Daoy (cell line): Measurements from ENCODE around the gene KDM4B. TPM values are rescaled to one million over a fixed set of nuclear protein-coding genes. Genes with fewer than 3 reads are reported as not detected.

ENCODE experiments used
- DNase-seq: peaks from one replicate; pipeline ENCODE4 v3.0.0-alpha.2; 2015; ENCODE audit warnings: low read depth
- total RNA-seq: library from RNA; depleted of rRNA; stranded (reverse); fragments of >200 nt; shearing (Covaris generic); gene quantifications from 2 replicates; pipeline ENCODE4 v1.2.3, GENCODE V29; 2014

KDM4B gene
- total RNA-seq, 1 experiment from 2014 or later, result 4.2 TPM

DNA sequence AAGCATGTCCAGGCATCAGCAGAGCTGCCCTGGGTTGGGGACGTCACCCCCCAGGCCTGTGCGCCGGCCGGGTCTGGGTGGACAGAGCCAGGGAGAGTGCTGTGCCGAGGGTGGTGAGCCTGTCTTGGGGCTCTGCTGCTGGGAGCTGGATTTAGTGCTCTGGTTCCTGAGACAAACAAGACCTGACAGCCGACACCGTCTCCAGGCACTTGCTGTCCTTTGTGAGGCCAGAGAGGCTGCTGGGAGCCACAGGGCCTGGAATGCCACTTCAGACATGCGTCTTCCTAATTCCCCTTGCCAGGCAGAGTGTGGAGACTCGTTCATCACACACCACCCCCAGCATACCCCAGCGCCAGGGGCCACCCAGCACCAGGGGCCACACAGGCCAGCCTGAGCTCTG lies 165.8 kb downstream of the KDM4B start:
- DNase-seq, result no peak

DNA sequence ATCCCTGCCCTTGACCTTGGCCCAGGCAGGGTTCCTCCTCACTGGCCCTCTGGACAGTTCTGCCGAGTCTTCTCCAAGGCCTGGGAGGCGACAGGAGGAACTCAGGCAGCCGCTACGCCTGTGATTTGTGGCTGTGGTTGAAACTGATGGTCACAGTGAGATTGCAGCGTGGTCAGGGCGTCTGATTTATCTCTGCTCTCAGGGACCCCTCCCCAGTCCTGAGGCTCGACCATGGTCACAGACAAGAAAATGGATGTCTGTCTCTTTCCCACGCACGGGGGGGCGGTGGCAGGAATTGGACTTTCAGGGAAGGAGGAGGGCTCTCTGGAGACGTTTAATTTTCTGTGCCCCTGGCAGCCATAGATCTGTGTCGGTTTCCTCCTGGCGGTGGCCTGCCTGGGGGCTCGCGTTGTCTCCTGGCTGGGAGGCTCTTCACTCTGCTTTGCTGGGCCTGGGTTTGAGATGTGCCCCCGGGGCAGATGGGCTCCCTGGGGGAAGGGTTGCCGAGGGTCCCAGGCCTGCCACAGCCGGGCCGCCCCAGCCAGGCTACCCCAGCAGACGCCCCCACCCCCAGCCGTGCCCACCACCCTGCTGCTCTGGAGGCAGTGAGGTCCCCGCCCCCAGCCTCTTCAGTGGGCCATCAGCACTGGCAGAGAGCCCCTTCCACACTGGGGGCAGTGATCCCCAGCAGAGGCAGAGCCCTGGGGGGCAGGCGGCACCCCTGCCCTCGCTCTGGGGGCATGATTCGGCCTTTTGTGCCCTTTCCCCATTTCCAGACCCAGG lies 167.4 kb downstream of the KDM4B start:
- no peak for DNase-seq

DNA sequence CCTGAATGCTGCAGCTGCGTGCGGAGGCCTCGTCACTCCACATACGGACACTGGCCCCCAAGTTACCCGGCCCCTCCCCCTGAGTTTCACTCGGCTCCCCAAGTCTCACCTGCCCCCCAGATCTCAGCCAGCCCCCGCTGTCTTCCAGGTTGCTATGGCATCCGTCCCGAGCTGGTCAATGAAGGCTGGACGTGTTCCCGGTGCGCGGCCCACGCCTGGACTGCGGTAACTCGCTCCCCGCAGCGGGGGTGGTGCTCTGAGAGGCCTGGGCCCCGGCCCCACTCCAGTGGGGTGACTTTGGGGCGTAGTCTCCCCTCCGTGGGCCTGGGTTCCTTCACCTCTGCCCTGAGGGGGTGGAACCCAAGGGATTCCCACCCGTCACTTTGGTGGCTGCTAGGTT lies 168.2 kb downstream of the KDM4B start:
- no peak for DNase-seq

DNA sequence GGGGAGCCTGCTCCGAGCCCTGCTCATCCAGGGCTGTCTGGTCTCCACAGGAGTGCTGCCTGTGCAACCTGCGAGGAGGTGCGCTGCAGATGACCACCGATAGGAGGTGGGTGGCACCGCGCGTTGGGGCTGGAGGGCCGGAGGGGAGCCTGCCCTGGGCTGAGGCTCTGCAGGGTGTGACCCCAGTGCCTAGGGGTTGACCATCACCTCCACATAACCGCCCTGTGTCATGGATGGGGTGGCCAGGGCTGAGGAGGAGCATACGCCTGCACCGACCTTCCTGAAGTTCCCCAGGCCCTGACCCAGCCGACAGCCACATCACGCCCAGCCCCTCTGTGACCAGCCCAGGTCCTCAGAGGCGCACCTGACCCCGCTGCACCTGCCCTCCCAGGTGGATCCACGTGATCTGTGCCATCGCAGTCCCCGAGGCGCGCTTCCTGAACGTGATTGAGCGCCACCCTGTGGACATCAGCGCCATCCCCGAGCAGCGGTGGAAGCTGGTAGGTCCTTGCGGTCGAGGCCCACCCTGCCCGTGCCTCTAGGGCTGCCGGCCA lies 168.7 kb downstream of the KDM4B start:
- DNase-seq, result no peak

DNA sequence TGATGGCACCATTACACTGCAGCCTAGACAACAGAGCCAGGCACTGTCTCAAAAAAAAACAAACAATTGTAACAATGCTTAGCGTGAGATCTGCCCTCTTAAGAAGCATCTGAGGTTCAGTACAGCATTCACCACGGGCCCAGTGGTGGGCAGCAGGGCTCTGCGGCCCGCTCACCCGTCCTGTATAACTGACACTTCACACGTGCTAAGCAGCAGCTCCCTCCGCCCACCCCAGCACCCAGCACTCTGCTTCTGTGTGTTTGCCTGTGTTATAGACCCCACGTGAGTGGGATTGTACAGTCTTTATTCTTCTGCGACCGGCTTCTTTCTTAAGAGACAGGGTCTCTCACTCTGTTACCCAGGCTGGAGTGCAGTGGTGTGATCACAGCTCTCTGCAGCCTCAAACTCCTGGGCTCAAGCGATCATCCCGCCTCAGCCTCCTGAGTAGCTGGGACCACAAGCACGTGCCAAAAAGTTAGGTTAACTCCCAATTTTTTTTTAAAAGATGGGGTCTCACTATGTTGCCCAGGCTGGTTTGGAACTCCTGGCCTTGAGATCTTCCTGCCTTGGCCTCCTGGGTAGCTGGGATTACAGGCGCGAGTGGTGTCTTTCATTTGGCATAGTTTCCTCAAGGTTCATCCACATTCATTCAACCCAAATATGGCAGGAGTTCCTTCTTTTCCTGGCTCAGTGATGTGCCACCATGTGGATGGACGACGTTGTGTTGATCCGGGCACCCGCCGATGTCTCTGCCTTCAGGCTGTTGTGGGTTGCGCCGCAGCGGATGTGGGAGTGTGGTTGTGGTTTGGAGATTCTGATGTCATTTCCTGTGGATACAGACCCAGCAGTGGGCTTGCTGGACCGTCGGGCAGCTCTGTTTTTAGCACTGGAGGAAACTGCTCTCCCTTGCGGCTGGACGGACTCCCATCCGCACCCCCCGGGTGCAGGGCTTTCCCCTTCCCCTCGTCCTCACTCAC lies 170.0 kb downstream of the KDM4B start:
- DNase-seq, result peak; percentile 93

DNA sequence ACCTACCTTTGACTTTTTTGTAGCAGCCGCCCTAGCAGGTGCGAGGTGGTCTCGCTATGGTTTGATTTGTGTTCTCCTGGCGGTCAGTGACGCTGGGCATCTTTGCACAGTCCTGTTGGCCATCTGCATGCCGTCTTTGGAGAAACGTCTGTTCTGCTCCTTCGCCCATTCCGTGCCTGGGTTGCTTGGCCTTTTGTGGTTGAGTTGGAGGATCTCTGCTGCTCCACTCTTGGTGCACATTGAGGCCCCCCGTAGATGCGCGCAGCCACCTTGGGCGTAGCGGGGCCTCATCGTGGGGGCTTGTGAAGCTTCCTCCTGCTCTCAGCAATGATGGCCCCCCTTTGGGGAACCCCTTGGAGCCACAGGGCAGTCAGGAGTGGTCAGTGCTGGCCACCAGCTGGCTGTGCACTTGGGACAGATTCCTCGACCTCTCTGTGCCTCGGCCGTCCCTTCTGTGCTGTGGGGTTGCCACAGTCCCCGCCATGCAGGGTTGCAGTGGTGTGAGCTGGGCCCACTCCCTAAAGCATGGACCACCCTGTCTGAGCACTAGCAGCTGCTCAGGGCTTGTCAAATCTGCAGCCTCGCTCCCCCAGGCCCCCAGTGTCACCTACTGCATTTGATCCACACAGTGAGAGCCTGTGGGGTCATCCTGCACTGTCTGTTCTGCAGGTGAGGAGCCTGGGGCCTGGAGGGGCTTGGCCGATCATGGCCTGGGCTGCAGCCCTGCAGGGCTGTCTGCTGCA lies 170.8 kb downstream of the KDM4B start:
- no peak for DNase-seq

DNA sequence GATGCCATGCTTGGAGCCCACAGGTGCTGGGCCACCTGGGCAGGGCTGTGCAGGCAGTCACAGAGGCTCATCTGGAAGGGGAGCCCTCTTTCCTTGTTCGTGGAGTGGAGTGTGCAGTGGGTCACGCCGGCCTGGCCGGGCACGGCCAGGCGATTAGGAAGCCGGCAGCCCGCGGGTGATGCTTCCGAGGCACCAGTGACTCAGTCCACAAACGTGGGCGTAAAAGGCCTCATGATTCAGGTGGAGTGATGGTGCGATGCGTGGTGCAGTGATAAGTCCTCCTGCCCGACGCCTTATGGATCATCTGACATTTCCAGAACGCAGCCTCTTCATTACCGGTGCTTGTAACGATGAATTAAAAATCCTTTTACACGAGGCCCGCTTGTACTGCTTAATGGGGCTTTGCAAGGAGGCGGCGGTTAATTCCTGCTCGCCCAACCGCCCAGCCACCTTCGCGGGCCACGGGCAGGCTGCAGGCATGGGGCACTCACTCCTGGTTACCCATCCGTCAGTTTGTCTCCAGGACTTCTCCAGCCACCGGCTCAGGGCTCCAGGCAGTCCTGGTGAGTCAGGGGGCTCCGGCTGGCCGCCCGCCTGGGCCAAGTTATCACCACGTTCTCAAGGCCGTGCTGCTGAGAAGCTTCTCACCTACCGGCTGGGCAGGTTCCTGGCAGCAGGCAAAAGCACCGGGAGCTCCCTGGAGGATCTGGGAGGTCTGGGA lies 172.4 kb downstream of the KDM4B start:
- peak; percentile 59 for DNase-seq

DNA sequence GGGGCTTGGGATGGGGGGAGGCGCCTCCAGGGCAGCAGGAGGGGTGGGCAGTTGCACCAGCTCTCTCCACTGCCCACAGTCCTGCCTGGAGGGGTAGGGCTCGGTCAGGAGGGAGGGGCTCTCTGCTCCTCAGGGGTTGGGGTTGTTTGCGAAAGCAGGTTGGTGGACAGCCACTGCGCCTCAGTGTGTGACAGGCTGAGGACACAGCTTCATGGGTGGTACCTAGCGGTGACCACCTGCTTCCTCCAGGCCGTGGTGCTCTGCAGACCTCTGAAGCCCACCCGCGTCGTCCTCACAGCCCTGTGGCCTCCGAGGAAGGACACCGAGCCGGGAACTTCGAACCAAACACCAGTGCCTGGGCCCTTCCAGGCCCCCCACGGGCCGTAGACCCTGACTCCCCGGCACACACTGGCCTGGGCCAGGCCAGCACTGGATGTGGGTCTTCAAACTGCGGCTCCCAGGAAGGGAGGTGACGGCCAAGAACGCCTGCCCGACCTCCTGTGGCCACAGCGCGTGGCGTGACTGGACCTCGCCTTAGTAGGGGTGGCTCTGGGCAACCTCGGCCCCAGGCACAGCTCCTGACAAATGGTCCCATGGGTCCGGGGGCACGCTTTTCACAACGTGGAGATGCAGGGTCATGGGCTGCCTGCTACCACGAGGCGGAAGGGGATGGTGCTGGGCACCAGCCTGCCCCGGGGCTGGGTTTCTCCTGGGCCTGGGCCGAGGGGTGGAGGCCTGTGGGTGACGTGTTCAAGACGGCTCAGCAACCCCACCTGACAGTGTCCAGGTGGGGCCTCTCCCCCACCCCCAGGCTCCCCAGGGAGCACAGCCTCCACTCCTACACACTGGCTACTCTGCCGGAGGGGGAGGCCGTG lies 173.2 kb downstream of the KDM4B start:
- no peak for DNase-seq

DNA sequence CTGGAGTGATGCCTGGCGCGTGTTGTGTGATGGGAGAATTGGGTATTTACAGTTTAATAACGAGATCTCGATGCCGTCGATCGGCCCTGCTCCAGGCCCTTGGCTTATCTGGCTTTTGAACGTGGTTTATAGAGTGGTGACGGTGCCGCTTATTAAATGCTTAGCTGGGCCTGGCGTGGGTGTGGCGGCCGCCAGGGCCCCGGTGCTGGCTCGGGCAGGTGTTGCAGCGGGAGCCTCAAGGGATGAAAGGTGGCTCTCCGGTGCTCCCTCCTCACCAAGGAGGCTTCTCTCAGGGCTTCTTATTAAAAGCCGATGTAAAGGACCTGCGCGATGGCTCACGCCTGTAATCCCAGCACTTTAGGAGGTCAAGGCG lies 173.8 kb downstream of the KDM4B start:
- no peak for DNase-seq

DNA sequence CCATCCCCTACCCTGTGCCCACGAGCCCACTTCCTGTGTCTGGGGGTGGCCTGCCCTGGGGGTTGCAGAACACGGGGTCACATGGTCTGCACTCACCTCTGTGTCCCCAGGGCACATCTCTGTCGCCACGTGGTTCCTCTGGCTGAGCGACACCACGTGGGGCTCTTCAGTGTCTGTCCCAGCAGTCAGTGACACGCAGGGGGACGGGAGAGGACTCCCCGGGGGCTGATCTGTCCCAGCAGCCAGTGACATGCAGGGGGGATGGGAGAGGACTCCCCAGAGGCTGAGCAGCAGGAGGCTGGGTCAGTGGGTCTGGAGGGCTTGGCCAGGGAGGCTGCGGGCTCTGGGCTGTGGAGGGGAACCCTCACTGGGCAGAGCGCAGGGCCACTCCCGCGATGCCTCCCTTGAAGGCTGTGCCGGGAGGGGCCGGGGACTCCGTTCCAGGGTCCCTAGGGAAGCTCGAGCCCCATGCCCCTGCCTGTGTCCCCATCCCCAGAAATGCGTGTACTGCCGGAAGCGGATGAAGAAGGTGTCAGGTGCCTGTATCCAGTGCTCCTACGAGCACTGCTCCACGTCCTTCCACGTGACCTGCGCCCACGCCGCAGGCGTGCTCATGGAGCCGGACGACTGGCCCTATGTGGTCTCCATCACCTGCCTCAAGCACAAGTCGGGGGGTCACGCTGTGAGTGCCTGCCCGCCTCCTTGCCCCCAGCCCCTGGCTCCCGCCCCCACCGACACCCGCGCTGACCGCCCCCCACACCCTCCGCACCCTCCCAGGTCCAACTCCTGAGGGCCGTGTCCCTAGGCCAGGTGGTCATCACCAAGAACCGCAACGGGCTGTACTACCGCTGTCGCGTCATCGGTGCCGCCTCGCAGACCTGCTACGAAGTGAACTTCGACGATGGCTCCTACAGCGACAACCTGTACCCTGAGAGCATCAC lies 174.8 kb downstream of the KDM4B start:
- DNase-seq, result no peak

DNA sequence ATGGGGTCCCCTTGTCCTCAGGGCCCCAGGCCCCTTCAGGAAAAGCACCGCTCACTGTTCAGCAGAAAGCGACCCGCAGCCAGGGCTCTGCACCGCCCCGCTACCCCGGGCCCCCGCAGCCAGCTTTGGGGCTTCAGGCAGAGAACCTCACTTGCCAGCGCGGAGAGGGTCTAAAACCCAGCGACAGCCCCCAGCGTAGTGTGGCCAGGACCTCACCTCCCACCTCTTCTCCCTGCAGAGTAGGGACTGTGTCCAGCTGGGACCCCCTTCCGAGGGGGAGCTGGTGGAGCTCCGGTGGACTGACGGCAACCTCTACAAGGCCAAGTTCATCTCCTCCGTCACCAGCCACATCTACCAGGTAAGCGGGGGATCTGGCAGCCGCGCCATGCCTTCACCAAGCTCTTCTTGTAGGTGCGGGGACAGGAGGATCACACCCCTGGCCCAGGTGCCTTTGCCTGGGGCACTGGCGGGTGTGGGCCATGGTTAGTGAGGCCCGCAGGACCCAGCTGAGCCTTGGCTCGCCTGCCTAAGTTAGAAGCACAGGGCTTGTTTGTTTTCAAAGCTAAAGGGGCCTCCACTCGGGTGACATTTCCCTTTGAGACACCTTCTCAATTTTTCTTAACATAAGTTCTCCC lies 175.7 kb downstream of the KDM4B start:
- DNase-seq, result no peak

DNA sequence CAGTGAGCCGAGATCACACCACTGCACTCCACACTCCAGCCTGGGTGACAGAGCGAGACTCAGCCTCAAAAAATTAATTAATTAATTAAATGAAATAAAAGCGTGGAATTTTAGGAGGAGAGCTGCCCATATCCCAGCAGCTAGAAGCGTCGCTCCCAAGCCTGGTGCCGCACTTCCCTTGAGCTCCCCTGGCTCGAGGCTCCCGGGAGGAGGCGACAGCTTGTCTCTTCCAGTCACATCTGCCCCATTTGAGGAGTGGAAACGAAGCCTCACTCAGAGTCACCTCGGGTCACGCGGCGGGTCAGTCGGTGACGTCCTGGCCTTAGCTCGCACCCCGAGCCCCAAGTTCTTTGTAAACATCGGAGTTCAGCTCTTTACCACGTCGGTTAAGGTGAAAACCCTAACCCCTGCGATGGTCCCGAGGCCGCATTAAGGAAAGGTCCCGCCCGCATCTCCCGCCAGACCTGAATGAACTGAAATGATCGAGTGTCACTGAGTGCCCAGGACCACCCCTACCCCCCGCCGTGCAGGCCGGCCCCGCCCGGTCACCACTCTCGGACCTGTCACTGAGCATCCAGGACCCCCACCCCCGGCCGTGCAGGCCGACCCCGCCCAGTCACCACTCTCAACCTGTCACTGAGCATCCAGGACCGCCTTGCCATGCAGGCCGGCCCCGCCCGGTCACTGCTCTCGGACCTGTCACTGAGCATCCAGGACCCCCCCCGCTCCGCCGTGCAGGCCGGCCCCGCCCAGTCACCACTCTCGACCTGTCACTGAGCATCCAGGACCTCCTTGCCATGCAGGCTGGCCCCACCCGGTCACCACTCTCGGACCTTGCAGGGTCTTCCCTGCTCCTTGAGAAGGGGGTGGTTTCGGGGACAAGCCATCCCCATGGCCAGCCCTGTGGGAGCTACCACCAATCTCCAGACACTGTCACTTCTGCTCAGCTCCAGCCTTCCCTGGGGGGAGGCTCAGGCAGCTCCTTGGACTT lies 176.9 kb downstream of the KDM4B start:
- no peak for DNase-seq

DNA sequence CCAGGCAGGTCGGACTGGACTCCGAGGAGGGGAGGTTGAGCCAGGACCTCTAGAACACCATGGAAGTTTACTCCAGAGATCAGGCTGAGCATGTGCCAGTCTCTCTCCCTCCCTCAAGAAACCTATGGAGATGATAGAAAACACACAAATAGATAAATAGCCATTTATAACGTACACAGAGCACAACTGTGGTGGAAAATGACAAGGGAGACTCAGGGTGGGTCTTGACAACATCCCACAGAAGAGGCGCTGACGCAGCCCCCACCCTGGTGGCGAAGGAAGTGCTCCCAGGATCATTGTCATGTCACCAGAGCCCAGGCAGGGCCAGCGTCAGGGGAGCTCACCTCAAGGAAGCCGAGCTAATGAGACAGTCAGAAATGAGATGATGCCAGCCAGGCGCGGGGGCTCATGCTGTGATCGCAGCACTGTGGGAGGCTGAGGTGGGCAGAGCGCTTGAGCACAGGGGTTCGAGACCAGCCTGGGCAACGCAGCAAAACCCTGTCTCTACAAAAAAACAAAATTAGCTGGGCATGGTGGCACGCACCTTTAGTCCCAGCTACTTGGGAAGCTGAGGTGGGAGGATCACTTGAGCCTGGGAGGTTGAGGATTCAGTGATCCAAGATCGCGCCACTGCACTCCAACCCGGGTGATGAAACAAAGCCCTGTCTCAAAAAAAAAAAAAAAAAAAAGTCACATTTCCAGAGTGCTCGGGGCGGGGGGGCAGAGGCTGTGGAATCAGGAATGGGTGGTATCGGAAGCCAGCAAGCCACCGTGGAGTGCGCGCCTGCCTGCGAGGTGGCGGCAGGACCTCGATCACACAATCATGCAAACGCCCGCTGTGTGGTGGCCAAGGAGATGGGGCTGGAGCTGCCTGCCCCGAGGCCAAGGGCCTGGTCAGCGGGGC lies 178.4 kb downstream of the KDM4B start:
- DNase-seq, result no peak

DNA sequence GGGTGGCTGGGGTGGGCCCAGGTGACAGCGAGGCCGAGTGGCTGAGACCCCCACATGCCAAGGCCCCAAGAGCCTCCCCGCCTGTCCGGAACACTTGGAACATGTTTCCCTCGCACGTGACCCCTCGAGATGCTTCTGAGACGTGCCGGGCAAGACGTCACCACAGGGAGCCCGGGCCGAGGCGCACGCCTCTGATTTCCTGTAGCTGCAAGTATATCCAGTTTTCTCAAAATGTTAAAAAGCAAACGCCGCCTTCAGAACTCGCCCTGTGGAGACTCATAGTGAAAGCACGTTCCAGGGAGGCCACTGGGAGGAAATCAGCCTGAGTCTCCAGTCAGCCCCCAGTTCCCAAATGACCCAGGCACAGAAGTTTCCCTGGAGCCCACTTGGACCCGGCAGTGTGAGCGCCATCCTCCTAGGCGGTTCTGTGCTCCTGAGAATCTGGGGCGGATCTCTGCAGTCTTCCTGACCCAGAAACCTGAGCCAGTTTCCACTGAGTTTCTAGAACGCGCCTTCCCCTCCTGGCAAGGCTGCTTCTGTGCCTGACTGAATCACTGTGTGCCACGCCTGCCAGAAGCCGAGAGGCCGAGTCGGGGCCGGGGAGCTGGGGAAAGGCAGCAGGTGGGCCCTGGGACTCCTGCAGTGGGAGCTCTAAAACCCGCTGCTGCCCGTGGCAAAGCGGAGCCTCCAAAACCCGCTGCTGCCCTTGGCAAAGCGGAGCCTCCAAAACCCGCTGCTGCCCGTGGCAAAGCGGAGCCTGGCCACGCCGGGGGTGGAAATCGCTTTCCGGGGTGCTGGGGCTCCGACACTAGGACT lies 179.3 kb downstream of the KDM4B start:
- no peak for DNase-seq

DNA sequence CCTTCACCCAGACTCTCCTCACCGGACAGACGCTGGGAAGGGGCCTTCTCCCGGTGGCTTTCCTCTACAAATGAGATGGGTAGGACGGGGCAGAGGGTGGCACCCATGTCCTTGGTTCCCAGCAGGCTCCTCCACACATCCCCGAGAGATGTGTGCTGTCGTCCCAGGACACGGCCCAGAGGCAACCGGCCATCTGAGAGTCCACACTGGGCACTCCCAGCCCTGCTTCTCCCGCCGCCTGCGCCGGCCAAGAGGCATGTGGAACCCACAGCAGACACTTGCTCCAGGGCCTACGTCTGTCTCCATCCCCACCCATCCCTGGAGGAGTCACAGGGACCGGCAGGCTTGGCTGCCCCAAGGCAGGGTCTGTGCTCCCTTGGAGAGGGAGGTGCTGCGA lies 179.9 kb downstream of the KDM4B start:
- no peak for DNase-seq
